ENCODE results near the gene PROB1. TPM values are rescaled to one million over a fixed set of nuclear protein-coding genes. Genes with fewer than 3 reads are reported as not detected.
A peak's percentile ranks its signal among the peaks of the same experiment; 100 is the strongest.

The PROB1 gene
- total RNA-seq, 1 donor from 2014 or later, result 3.6 TPM

GRCh38 chr5:139422307-139422893 lies 27.5 kb upstream of the PROB1 start:
- DNase-seq (ENCODE audit: low read depth), result peak; percentile 26

GRCh38 chr5:139419226-139420192 lies 24.6 kb upstream of the PROB1 start:
- Histone ChIP-seq H3K4me3 (ENCODE audit: low read depth, low read length) (no peak overlapping the region), H3K27me3 (ENCODE audit: control insufficient read depth, insufficient read depth, low read length) (no peaks in the 10 kb centered on the region), H3K36me3 (ENCODE audit: control insufficient read depth, insufficient read depth, low read length) (no peaks in the 10 kb centered on the region)
- DNase-seq (ENCODE audit: low read depth), result no peak
- TF ChIP-seq CTCF (IDR thresholded peaks at IDR 0.05; ENCODE audit: insufficient read depth, low read length, poor library complexity, severe bottlenecking), result no peak

More at GRCh38 chr5:139422307-139422893, 27.5 kb upstream of the PROB1 start:
- TF ChIP-seq CTCF (IDR thresholded peaks at IDR 0.05; ENCODE audit: insufficient read depth, low read length, poor library complexity, severe bottlenecking), result peak; percentile 79
- no peaks in the 10 kb centered on the region for H3K27me3 ChIP-seq (ENCODE audit: control insufficient read depth, insufficient read depth, low read length)
- H3K4me3 ChIP-seq (ENCODE audit: low read depth, low read length), result no peak overlapping the region
- H3K36me3 ChIP-seq (ENCODE audit: control insufficient read depth, insufficient read depth, low read length), result no peaks in the 10 kb centered on the region

- Histone ChIP-seq H3K4me3 (ENCODE audit: low read depth, low read length) (no peak overlapping the region), H3K36me3 (ENCODE audit: control insufficient read depth, insufficient read depth, low read length) (no peaks in the 10 kb centered on the region), H3K27me3 (ENCODE audit: control insufficient read depth, insufficient read depth, low read length) (no peaks in the 10 kb centered on the region)
- DNase-seq (ENCODE audit: low read depth), result no peak
- no peak for TF ChIP-seq CTCF (IDR thresholded peaks at IDR 0.05; ENCODE audit: insufficient read depth, low read length, poor library complexity, severe bottlenecking)
These were observed 23.9 kb upstream of the PROB1 start for GRCh38 chr5:139418793-139419192.

GRCh38 chr5:139417214-139417613 lies 22.3 kb upstream of the PROB1 start:
- TF ChIP-seq CTCF (IDR thresholded peaks at IDR 0.05; ENCODE audit: insufficient read depth, low read length, poor library complexity, severe bottlenecking), result no peak
- DNase-seq (ENCODE audit: low read depth), result no peak

GRCh38 chr5:139416651-139417050 lies 21.7 kb upstream of the PROB1 start:
- TF ChIP-seq CTCF (IDR thresholded peaks at IDR 0.05; ENCODE audit: insufficient read depth, low read length, poor library complexity, severe bottlenecking), result no peak
- H3K4me3 ChIP-seq (ENCODE audit: low read depth, low read length), result no peak overlapping the region
- no peaks in the 10 kb centered on the region for H3K27me3 ChIP-seq (ENCODE audit: control insufficient read depth, insufficient read depth, low read length)
- no peaks in the 10 kb centered on the region for H3K36me3 ChIP-seq (ENCODE audit: control insufficient read depth, insufficient read depth, low read length)
- no peak for DNase-seq (ENCODE audit: low read depth)

More at GRCh38 chr5:139417214-139417613, 22.3 kb upstream of the PROB1 start:
- no peaks in the 10 kb centered on the region for H3K36me3 ChIP-seq (ENCODE audit: control insufficient read depth, insufficient read depth, low read length)
- no peak overlapping the region for H3K4me3 ChIP-seq (ENCODE audit: low read depth, low read length)
- H3K27me3 ChIP-seq (ENCODE audit: control insufficient read depth, insufficient read depth, low read length), result no peaks in the 10 kb centered on the region

Data from kidney epithelial cell (primary cell).